HepG2 (cell line): ENCODE data around the gene EIF4G3. TPM values are rescaled to one million over a fixed set of nuclear protein-coding genes. Genes with fewer than 3 reads are reported as not detected.

Experiments
- ATF7 ChIP-seq, 2 experiments: fragments of 450-650 bp in 1 of 2; sonication (generic) in 1 of 2; formaldehyde crosslinking in 1 of 2; IDR thresholded peaks; 2 replicates each; pipeline versions ENCODE4 v1.4.0 to v1.6.1; 2016 to 2020; ENCODE audit warnings: antibody characterized with exemption in 1 of 2, mild to moderate bottlenecking in 1 of 2, missing genetic modification reagents in 1 of 2
- FIP1L1 ChIP-seq: fragments of 200-400 bp; formaldehyde crosslinking; IDR thresholded peaks from 2 replicates; pipeline ENCODE4 v1.6.1; 2018; ENCODE audit warnings: low read depth, mild to moderate bottlenecking, low read length, moderate library complexity, borderline replicate concordance; ENCODE audit not compliant: insufficient read depth
- FOXJ3 ChIP-seq: sonication (generic); formaldehyde crosslinking; IDR thresholded peaks from 2 replicates; pipeline ENCODE4 v1.4.0; 2020; ENCODE audit warnings: missing genetic modification reagents, mild to moderate bottlenecking, borderline replicate concordance
- HIVEP1 ChIP-seq: sonication (generic); formaldehyde crosslinking; IDR thresholded peaks from 2 replicates; pipeline ENCODE4 v1.4.0; 2020; ENCODE audit warnings: mild to moderate bottlenecking, missing genetic modification reagents
- KAT7 ChIP-seq: IDR thresholded peaks from 2 replicates; pipeline ENCODE4 v1.6.1; 2018; ENCODE audit warnings: borderline replicate concordance, missing compliant biosample characterization
- KLF12 ChIP-seq: sonication (generic); formaldehyde crosslinking; IDR thresholded peaks from 2 replicates; pipeline ENCODE4 v1.4.0; 2020; ENCODE audit warnings: missing genetic modification reagents, borderline replicate concordance
- MXD4 ChIP-seq: IDR thresholded peaks from 2 replicates; pipeline ENCODE4 v1.6.1; 2016; ENCODE audit warnings: mild to moderate bottlenecking, missing biosample characterization, missing genetic modification reagents
- NCOA2 ChIP-seq: sonication (generic); formaldehyde crosslinking; IDR thresholded peaks from 2 replicates; pipeline ENCODE4 v1.8.0; 2022; ENCODE audit warnings: inconsistent platforms
- NR2F2 ChIP-seq: IDR thresholded peaks from 2 replicates; pipeline ENCODE4 v1.6.1; 2012; ENCODE audit warnings: low read depth, inconsistent platforms, borderline replicate concordance
- PAX8 ChIP-seq: sonication (generic); formaldehyde crosslinking; IDR thresholded peaks from 2 replicates; pipeline ENCODE4 v1.8.0; 2022; ENCODE audit warnings: mild to moderate bottlenecking, missing genetic modification reagents, borderline replicate concordance
- SOX13 ChIP-seq, 3 experiments: fragments of 450-650 bp in 1 of 3; sonication (generic) in 1 of 3; formaldehyde crosslinking in 1 of 3; IDR thresholded peaks in 2 of 3; conservative IDR thresholded peaks in 1 of 3; 2 replicates each; pipeline versions ENCODE4 v1.5.0 to v1.6.1; 2016 to 2020; ENCODE audit warnings: antibody characterized with exemption in 1 of 3, mild to moderate bottlenecking in 1 of 3, missing compliant biosample characterization in 1 of 3, missing genetic modification reagents in 1 of 3, moderate library complexity in 1 of 3
- TARDBP ChIP-seq: sonication (generic); formaldehyde crosslinking; IDR thresholded peaks from 2 replicates; pipeline ENCODE4 v1.8.0; 2022; ENCODE audit warnings: mild to moderate bottlenecking, missing genetic modification reagents
- XBP1 ChIP-seq: sonication (generic); formaldehyde crosslinking; IDR thresholded peaks from 2 replicates; pipeline ENCODE4 v1.5.0; 2020; ENCODE audit warnings: missing genetic modification reagents
- YEATS4 ChIP-seq: sonication (generic); formaldehyde crosslinking; IDR thresholded peaks from 2 replicates; pipeline ENCODE4 v1.4.0; 2020; ENCODE audit warnings: missing genetic modification reagents, borderline replicate concordance
- ZMYM4 ChIP-seq: sonication (generic); formaldehyde crosslinking; IDR thresholded peaks from 2 replicates; pipeline ENCODE4 v1.8.1; 2023; ENCODE audit warnings: mild to moderate bottlenecking, missing genetic modification reagents
- ZNF207 ChIP-seq: fragments of 450-650 bp; IDR thresholded peaks from 2 replicates; pipeline ENCODE4 v1.6.1; 2016; ENCODE audit warnings: antibody characterized with exemption, borderline replicate concordance
- ZNF3 ChIP-seq: IDR thresholded peaks from 2 replicates; pipeline ENCODE4 v1.7.0; 2017; ENCODE audit warnings: inconsistent platforms
- ZNF550 ChIP-seq: sonication (generic); formaldehyde crosslinking; IDR thresholded peaks from 2 replicates; pipeline ENCODE4 v1.4.0; 2020; ENCODE audit warnings: mild to moderate bottlenecking, missing genetic modification reagents, borderline replicate concordance
- ZNF644 ChIP-seq: IDR thresholded peaks from 2 replicates; pipeline ENCODE4 v1.6.1; 2016; ENCODE audit warnings: low read depth
- ZNF777 ChIP-seq: sonication (generic); formaldehyde crosslinking; IDR thresholded peaks from 2 replicates; pipeline ENCODE4 v1.4.0; 2020; ENCODE audit warnings: missing genetic modification reagents
- polyA plus RNA-seq, 8 experiments: library from polyadenylated mRNA; depleted of rRNA in 3 of 8; stranded (reverse) in 7 of 8; unstranded in 1 of 8; fragments of >200 nt; fragmentation: Illumina TruSeq in 4 of 8; extraction: Trizol in 4 of 8; gene quantifications; 2 replicates each; pipeline versions ENCODE4 v1.2.1 to v1.2.3, GENCODE V29; 2011 to 2016; ENCODE audit warnings: low read depth in 4 of 8, missing spikeins in 1 of 8, mixed read lengths in 1 of 8; ENCODE audit not compliant: insufficient read depth in 1 of 8
- total RNA-seq, 5 experiments: library from RNA; depleted of rRNA; stranded (reverse); fragments of >200 nt; fragmentation: Illumina TruSeq; extraction: Trizol; gene quantifications; 2 replicates each; pipeline ENCODE4 v1.2.3, GENCODE V29; 2016; ENCODE audit warnings: low read depth in 1 of 5
- TF ChIP-seq, protein P1 (sequence below): IDR thresholded peaks from 2 replicates; pipeline ENCODE4 v1.6.1; 2016
- TF ChIP-seq, protein P2 (sequence below): sonication (generic); formaldehyde crosslinking; IDR thresholded peaks from 2 replicates; pipeline ENCODE4 v1.8.1; 2022; ENCODE audit warnings: mild to moderate bottlenecking, missing genetic modification reagents
- TF ChIP-seq, protein P3 (sequence below): sonication (generic); formaldehyde crosslinking; IDR thresholded peaks from 2 replicates; pipeline ENCODE4 v1.9.0; 2022; ENCODE audit warnings: low read depth, missing genetic modification reagents
- TF ChIP-seq, protein P4 (sequence below): IDR thresholded peaks from 2 replicates; pipeline ENCODE4 v1.6.1; 2012; ENCODE audit warnings: inconsistent platforms
- TF ChIP-seq, protein P5 (sequence below): sonication (generic); formaldehyde crosslinking; IDR thresholded peaks from 2 replicates; pipeline ENCODE4 v1.5.1; 2020; ENCODE audit warnings: missing genetic modification reagents, mild to moderate bottlenecking, borderline replicate concordance

The EIF4G3 gene
- total and polyA plus RNA-seq, 2 of the 13 experiments (the other 11 are each of a cell fraction or from before 2014, with no cell fraction given) = 22.2 to 27.6 TPM

DNA sequence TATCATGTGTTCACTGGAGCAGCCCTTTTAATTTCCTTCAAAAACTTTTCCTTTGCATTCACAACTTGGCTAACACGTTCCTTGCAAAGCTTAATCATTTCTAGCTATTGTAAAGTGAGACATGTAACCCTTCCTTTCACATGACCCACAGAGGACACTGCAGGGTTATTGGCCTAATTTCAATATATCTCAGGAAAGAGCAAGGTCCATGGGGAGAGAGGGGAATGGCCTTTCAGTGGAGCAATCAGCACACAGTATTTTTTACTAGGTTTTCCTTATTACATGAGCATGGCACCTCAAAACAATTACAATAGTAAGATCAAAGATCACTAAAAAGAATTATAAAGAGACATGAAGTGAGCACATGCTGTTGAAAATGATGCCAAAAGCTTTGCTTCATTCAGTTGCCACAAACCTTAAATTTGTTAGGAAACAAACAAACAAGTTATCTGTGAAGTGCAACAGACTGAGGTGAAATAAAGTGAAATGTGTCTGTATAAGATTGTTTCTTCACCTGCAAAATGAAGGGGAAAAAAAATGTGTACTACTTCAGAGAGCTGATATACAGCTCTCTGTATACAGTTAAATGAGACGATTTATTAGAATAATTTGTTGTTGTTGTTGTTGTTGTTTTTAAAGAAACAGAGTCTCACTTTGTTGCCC, 61.5 kb downstream of the EIF4G3 start (continued):
- TF ChIP-seq SOX13 (IDR thresholded peaks at IDR 0.05) (peak; percentile 51; the same call in 1 of the 2 replicates), SOX13 (CRISPR knock-in tag; conservative IDR thresholded peaks at IDR 0.05 in 1 of 2, IDR thresholded peaks at IDR 0.05 in 1 of 2) (peak in 1 of 2 experiments; percentile 85; a peak in 2 of 4 replicates), FOXJ3 (CRISPR knock-in tag) (no peak), ZNF3 (peak; percentile 71), KLF12 (CRISPR knock-in tag) (no peak), MXD4 (CRISPR knock-in tag) (0 out of 2 replicates have a peak, but pooled peaks have one; percentile 44), FIP1L1 (no peak), ZMYM4 (peak; percentile 76), XBP1 (CRISPR knock-in tag) (no peak), TARDBP (CRISPR knock-in tag) (peak; percentile 42; the same call in 1 of the 2 replicates), YEATS4 (CRISPR knock-in tag) (peak; percentile 45; the same call in 1 of the 2 replicates), ZNF207 (no peak), PAX8 (CRISPR knock-in tag) (no peak), ATF7 (IDR thresholded peaks at IDR 0.05) (no peak), ATF7 (CRISPR knock-in tag; IDR thresholded peaks at IDR 0.05) (no peak), KAT7 (no peak), HIVEP1 (CRISPR knock-in tag) (no peak), ZNF644 (CRISPR knock-in tag) (peak; percentile 62; the same call in 1 of the 2 replicates), ZNF777 (CRISPR knock-in tag) (no peak), NCOA2 (peak; percentile 56), NR2F2 (no peak), ZNF550 (CRISPR knock-in tag) (no peak)
- TF ChIP-seq, protein P1, sequence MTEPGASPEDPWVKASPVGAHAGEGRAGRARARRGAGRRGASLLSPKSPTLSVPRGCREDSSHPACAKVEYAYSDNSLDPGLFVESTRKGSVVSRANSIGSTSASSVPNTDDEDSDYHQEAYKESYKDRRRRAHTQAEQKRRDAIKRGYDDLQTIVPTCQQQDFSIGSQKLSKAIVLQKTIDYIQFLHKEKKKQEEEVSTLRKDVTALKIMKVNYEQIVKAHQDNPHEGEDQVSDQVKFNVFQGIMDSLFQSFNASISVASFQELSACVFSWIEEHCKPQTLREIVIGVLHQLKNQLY = peak; percentile 57; the same call in 1 of the 2 replicates
- TF ChIP-seq, protein P2, sequence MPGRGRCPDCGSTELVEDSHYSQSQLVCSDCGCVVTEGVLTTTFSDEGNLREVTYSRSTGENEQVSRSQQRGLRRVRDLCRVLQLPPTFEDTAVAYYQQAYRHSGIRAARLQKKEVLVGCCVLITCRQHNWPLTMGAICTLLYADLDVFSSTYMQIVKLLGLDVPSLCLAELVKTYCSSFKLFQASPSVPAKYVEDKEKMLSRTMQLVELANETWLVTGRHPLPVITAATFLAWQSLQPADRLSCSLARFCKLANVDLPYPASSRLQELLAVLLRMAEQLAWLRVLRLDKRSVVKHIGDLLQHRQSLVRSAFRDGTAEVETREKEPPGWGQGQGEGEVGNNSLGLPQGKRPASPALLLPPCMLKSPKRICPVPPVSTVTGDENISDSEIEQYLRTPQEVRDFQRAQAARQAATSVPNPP = no peak
- TF ChIP-seq, protein P3, sequence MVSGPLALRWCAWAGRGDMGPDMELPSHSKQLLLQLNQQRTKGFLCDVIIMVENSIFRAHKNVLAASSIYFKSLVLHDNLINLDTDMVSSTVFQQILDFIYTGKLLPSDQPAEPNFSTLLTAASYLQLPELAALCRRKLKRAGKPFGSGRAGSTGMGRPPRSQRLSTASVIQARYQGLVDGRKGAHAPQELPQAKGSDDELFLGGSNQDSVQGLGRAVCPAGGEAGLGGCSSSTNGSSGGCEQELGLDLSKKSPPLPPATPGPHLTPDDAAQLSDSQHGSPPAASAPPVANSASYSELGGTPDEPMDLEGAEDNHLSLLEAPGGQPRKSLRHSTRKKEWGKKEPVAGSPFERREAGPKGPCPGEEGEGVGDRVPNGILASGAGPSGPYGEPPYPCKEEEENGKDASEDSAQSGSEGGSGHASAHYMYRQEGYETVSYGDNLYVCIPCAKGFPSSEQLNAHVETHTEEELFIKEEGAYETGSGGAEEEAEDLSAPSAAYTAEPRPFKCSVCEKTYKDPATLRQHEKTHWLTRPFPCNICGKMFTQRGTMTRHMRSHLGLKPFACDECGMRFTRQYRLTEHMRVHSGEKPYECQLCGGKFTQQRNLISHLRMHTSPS (CRISPR knock-in tag) = no peak
- TF ChIP-seq, protein P4, sequence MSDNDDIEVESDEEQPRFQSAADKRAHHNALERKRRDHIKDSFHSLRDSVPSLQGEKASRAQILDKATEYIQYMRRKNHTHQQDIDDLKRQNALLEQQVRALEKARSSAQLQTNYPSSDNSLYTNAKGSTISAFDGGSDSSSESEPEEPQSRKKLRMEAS = peak; percentile 27; the same call in 1 of the 2 replicates
- TF ChIP-seq, protein P5, sequence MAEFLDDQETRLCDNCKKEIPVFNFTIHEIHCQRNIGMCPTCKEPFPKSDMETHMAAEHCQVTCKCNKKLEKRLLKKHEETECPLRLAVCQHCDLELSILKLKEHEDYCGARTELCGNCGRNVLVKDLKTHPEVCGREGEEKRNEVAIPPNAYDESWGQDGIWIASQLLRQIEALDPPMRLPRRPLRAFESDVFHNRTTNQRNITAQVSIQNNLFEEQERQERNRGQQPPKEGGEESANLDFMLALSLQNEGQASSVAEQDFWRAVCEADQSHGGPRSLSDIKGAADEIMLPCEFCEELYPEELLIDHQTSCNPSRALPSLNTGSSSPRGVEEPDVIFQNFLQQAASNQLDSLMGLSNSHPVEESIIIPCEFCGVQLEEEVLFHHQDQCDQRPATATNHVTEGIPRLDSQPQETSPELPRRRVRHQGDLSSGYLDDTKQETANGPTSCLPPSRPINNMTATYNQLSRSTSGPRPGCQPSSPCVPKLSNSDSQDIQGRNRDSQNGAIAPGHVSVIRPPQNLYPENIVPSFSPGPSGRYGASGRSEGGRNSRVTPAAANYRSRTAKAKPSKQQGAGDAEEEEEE (CRISPR knock-in tag) = no peak
